Gastrocnemius medialis (tissue), 4 donors: ENCODE results near the gene SLC45A2.
"Not testable (repeated sequence)": the region's sequence is repeated elsewhere in the genome, so short reads cannot be mapped to it uniquely, and the experiment has no call there.

ENCODE experiments used
- POLR2A ChIP-seq, 2 donors: fragments of 450-650 bp; IDR thresholded peaks; one replicate each; pipeline ENCODE4 v1.6.1; 2017; ENCODE audit warnings: antibody characterized with exemption in 2 of 2, mild to moderate bottlenecking in 2 of 2, moderate library complexity in 2 of 2
- TF ChIP-seq, protein P1 (sequence below), 5 experiments: fragments of 450-650 bp in 3 of 5; fragments of 200-600 bp in 2 of 5; sonication (generic) in 2 of 5; IDR thresholded peaks in 4 of 5; conservative IDR thresholded peaks in 1 of 5; 1 replicate in 4 of 5; 2 replicates in 1 of 5; pipeline ENCODE4 v1.5.1; 2016 to 2019; ENCODE audit warnings: antibody characterized with exemption in 5 of 5, mild to moderate bottlenecking in 3 of 5, moderate library complexity in 3 of 5

DNA sequence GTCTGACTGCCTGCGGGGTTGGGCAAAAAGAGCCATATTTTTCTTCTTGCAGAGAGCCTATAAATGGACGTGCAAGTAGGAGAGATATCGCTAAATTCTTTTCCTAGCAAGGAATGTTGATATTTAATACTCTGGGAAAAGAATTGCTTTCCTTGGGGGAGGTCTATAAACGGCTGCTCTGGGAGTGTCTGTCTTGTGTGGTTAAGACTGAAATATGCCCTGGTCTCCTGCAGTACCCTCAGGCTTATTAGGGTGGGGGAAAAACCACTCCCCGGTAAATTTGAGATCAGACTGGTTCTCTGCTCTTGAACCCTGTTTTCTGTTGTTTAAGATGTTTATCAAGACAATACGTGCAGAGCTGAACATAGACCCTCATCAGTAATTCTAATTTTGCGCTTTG is 78.2 kb downstream of the SLC45A2 start:
- not testable (repeated sequence) for TF ChIP-seq POLR2A (IDR thresholded peaks at IDR 0.05)
- TF ChIP-seq, protein P1, sequence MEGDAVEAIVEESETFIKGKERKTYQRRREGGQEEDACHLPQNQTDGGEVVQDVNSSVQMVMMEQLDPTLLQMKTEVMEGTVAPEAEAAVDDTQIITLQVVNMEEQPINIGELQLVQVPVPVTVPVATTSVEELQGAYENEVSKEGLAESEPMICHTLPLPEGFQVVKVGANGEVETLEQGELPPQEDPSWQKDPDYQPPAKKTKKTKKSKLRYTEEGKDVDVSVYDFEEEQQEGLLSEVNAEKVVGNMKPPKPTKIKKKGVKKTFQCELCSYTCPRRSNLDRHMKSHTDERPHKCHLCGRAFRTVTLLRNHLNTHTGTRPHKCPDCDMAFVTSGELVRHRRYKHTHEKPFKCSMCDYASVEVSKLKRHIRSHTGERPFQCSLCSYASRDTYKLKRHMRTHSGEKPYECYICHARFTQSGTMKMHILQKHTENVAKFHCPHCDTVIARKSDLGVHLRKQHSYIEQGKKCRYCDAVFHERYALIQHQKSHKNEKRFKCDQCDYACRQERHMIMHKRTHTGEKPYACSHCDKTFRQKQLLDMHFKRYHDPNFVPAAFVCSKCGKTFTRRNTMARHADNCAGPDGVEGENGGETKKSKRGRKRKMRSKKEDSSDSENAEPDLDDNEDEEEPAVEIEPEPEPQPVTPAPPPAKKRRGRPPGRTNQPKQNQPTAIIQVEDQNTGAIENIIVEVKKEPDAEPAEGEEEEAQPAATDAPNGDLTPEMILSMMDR (IDR thresholded peaks at IDR 0.05 in 4 of 5, conservative IDR thresholded peaks at IDR 0.05 in 1 of 5), result not testable (repeated sequence)
